ENCODE data around the gene IL1RAPL1. TPM values are rescaled to one million over a fixed set of nuclear protein-coding genes. Genes with fewer than 3 reads are reported as not detected.

The IL1RAPL1 gene
- polyA plus RNA-seq, 2 of the 4 experiments (the other 2 are of a cell fraction): not detected

- ATAC-seq (no peak), FAIRE-seq (no peak), DNase-seq (ENCODE audit: low read depth in 1 of 2, low spot score in 1 of 2) (no peak)
- Histone ChIP-seq H3K27ac (no peak overlapping the region), H3K4me1 (no peaks in the 10 kb centered on the region), H3K4me3 (no peak overlapping the region), H3K4me2 (no peak overlapping the region), H3K9me3 (no peaks in the 10 kb centered on the region)
- no peak for TF ChIP-seq ZSCAN20 (CRISPR knock-in tag; IDR thresholded peaks at IDR 0.05)
- TF ChIP-seq GATA3 (IDR thresholded peaks at IDR 0.05; ENCODE audit: borderline replicate concordance): no peak
- TF ChIP-seq SMC3 (IDR thresholded peaks at IDR 0.05): no peak
- TF ChIP-seq CEBPB (IDR thresholded peaks at IDR 0.05): no peak
- no peak for TF ChIP-seq FOXS1 (CRISPR knock-in tag; IDR thresholded peaks at IDR 0.05)
- TF ChIP-seq NR3C1 (IDR thresholded peaks at IDR 0.05): no peak
- ChIA-PET CTCF (interaction anchor here (1.2 kb wide), 1 partner anchor 9 kb away, joined by 3 read pairs; no protein-coding TSS in a partner anchor), POLR2A (no interaction called here)
- WGBS (ENCODE audit: missing lambda C conversion rate): 0% methylated on average over 1 of the region's 1 CpG
Measured at GRCh38 chrX:29941287-29941686, 1354.0 kb downstream of the IL1RAPL1 start.

GRCh38 chrX:29947225-29947624, 1360.0 kb downstream of the IL1RAPL1 start:
- no peak overlapping the region for H3K4me2 ChIP-seq
- no peak overlapping the region for H3K27ac ChIP-seq
- ChIA-PET CTCF (no interaction called here), POLR2A (no interaction called here)
- DNase-seq (ENCODE audit: low read depth in 1 of 2, low spot score in 1 of 2): no peak
- no peak overlapping the region for H3K4me3 ChIP-seq
- H3K4me1 ChIP-seq: no peaks in the 10 kb centered on the region
- 23% methylated on average over 3 of the region's 3 CpGs for WGBS (ENCODE audit: missing lambda C conversion rate)
- no peak for ATAC-seq
- no peak for FAIRE-seq
- no peaks in the 10 kb centered on the region for H3K9me3 ChIP-seq
- no peak for TF ChIP-seq HOXB13 (CRISPR knock-in tag; IDR thresholded peaks at IDR 0.05; ENCODE audit: low read depth)
- no peak for TF ChIP-seq HDAC2 (IDR thresholded peaks at IDR 0.05)
- TF ChIP-seq HOXA7 (CRISPR knock-in tag; IDR thresholded peaks at IDR 0.05): no peak
- no peak for TF ChIP-seq ZNF302 (CRISPR knock-in tag; IDR thresholded peaks at IDR 0.05)
- no peak for TF ChIP-seq HOXB5 (CRISPR knock-in tag; IDR thresholded peaks at IDR 0.05)
- TF ChIP-seq CBX2 (IDR thresholded peaks at IDR 0.05; ENCODE audit: borderline replicate concordance, low read depth): no peak
- TF ChIP-seq PHF8 (IDR thresholded peaks at IDR 0.05; ENCODE audit: borderline replicate concordance, low read depth): no peak
- no peak for TF ChIP-seq FOSB (CRISPR knock-in tag; IDR thresholded peaks at IDR 0.05)
- no peak for TF ChIP-seq USF2 (IDR thresholded peaks at IDR 0.05)
- TF ChIP-seq FOSL2 (IDR thresholded peaks at IDR 0.05): no peak
- TF ChIP-seq FOSL2 (CRISPR knock-in tag; IDR thresholded peaks at IDR 0.05): no peak
- TF ChIP-seq MAFK (IDR thresholded peaks at IDR 0.05; ENCODE audit: partially characterized antibody): no peak
- TF ChIP-seq CBX8 (IDR thresholded peaks at IDR 0.05): no peak
- no peak for TF ChIP-seq SMC3 (IDR thresholded peaks at IDR 0.05)
- no peak for TF ChIP-seq JUN (IDR thresholded peaks at IDR 0.05)
- TF ChIP-seq CTCF (IDR thresholded peaks at IDR 0.05): no peak

GRCh38 chrX:29948653-29949052, 1361.4 kb downstream of the IL1RAPL1 start:
- ATAC-seq (no peak), FAIRE-seq (no peak), DNase-seq (ENCODE audit: low read depth in 1 of 2, low spot score in 1 of 2) (no peak)
- POLR2A ChIA-PET: no interaction called here
- no peaks in the 10 kb centered on the region for H3K4me1 ChIP-seq
- H3K4me3 ChIP-seq: no peak overlapping the region
- 3% methylated on average over 1 of the region's 1 CpG for WGBS (ENCODE audit: missing lambda C conversion rate)
- no peak overlapping the region for H3K27ac ChIP-seq
- no peak overlapping the region for H3K4me2 ChIP-seq
- no peak for TF ChIP-seq JUNB (IDR thresholded peaks at IDR 0.05)
- H3K9me3 ChIP-seq: no peaks in the 10 kb centered on the region
- CTCF ChIA-PET: no interaction called here

GRCh38 chrX:29952016-29952415, 1364.8 kb downstream of the IL1RAPL1 start:
- H3K4me3 ChIP-seq: no peak overlapping the region
- DNase-seq (ENCODE audit: low read depth in 1 of 2, low spot score in 1 of 2) (no peak), ATAC-seq (no peak), FAIRE-seq (no peak)
- H3K9me3 ChIP-seq: no peaks in the 10 kb centered on the region
- ChIA-PET POLR2A (no interaction called here), CTCF (no interaction called here)
- H3K4me1 ChIP-seq: no peaks in the 10 kb centered on the region
- no peak overlapping the region for H3K27ac ChIP-seq
- 53% methylated on average over 3 of the region's 3 CpGs for WGBS (ENCODE audit: missing lambda C conversion rate)
- no peak overlapping the region for H3K4me2 ChIP-seq
- TF ChIP-seq ZFP36 (IDR thresholded peaks at IDR 0.05; ENCODE audit: borderline replicate concordance, partially characterized antibody) (no peak), MAZ (IDR thresholded peaks at IDR 0.05; ENCODE audit: borderline replicate concordance, low read depth, low read length) (no peak), TFCP2L1 (CRISPR knock-in tag; IDR thresholded peaks at IDR 0.05) (no peak), ZSCAN20 (CRISPR knock-in tag; IDR thresholded peaks at IDR 0.05) (no peak), RAD21 (conservative IDR thresholded peaks at IDR 0.05 in 1 of 2, IDR thresholded peaks at IDR 0.05 in 1 of 2) (no peak), RFX5 (IDR thresholded peaks at IDR 0.05) (no peak), HMGXB4 (CRISPR knock-in tag; IDR thresholded peaks at IDR 0.05; ENCODE audit: borderline replicate concordance) (no peak), BHLHE40 (IDR thresholded peaks at IDR 0.05; ENCODE audit: low read depth, low read length) (no peak), HDAC2 (IDR thresholded peaks at IDR 0.05) (no peak), MAX (IDR thresholded peaks at IDR 0.05) (no peak)
